ENCODE measurements around the gene GALNT15.

GRCh38 chr3:16272588-16272987, 98.1 kb downstream of the GALNT15 start:
- TF ChIP-seq POLR2A (IDR thresholded peaks at IDR 0.05; ENCODE audit: low read depth, low read length) (no peak), POLR2AphosphoS5 (IDR thresholded peaks at IDR 0.05; ENCODE audit: low read depth, low read length) (no peak)

Measured in GM12892 (cell line).